GM19193 (cell line): ENCODE results near the gene KRTAP10-2.

Experiments used
- POLR2A ChIP-seq: IDR thresholded peaks from 4 replicates; pipeline ENCODE4 v1.6.1; 2011; ENCODE audit not compliant: insufficient read depth, insufficient read length; ENCODE audit errors: extremely low read depth

Gene KRTAP10-2

DNA sequence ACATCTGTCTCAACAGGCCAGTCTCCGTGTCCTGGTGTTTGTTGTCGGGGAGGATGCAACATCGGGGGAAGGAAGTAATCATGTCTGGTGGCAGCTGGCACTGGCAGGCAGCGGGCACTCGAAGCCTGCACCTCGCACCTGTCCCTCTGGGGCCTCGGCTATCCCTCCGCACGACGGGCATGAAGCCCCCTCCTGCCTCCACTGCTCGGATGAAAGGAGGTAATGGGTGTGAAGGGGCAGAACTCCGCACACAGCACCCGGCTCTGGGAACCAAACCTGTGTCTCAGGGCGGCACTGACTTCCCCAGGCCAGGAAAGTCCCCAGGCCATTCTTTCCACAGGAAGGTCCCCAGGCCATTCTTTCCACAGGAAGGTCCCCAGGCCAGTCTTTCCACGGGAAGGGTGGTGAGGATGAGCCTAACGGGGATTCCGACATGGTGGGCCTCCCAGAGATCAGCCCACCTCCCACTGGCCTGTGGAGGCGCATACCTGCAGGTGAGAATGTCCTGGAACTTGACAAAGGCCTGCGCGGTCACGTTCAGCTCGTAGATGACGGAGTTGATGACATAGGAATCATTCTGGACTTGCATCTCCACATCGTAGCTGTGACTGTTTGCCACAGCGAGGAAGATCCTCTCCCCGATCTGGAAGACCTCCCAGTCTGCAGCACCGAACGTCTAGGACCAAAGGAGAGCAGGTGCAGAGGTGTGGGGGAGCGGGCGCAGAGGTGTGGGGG, 42.4 kb downstream of the KRTAP10-2 start:
- TF ChIP-seq POLR2A: no peak

- TF ChIP-seq POLR2A: no peak
These were observed 42.9 kb downstream of the KRTAP10-2 start for GRCh38 chr21:44508426-44508710.

DNA sequence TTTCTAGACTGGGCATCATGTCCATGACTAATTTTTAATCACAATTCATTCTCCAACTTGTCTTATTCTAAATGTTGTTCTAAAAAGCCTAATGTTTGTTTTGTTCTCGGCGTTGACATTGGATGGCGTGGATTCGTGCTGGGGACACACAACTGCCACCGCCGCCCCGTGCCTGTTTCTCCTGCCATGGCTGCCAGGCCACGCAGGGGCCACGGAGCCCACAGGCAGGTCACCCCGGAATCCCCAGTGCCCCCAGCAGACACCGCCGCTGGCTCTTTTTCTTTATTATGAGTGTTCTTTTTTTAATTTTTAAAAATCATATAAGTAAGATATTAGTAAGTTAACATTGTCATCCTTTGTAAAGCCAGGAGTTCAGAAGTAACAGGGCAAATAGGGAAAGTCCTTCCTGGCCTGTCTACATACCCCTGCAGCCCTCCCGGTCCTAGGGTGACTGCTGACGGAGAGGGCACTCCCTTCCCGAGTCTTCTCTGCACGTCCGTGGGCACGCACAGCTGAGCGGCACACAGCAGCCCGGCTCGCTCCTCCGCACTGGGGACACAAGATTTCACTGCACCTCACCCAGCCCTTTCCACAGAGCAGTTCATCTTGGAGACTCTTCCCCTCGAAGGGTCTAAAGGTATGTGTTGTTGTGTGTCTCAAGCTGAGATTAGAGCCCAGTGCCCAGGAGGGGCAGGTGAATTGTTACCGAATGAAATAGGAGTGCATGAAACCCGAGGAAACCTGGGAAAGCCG, 43.5 kb downstream of the KRTAP10-2 start:
- TF ChIP-seq POLR2A: no peak

GRCh38 chr21:44506279-44507255, 44.7 kb downstream of the KRTAP10-2 start:
- no peak for TF ChIP-seq POLR2A

GRCh38 chr21:44505673-44506278, 45.5 kb downstream of the KRTAP10-2 start:
- no peak for TF ChIP-seq POLR2A

DNA sequence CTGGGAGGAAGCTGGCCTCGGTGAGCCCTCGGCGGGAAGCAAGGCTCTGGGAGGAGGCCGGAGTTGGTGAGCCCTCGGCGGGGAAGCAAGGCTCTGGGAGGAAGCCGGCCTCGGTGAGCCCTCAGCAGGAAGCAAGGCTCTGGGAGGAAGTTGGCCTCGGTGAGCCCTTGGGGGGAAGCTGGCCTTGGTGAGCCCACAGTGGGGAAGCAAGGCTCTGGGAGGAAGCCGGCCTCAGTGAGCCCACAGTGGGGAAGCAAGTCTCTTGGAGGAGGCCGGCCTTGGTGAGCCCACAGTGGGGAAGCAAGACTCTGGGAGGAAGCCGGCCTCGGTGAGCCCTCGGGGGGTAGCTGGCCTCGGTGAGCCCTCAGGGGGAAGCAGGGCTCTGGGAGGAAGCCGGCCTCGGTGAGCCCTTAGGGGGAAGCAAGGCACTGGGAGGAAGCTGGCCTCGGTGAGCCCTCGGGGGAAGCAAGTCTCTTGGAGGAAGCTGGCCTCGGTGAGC, 47.4 kb downstream of the KRTAP10-2 start:
- no peak for TF ChIP-seq POLR2A

DNA sequence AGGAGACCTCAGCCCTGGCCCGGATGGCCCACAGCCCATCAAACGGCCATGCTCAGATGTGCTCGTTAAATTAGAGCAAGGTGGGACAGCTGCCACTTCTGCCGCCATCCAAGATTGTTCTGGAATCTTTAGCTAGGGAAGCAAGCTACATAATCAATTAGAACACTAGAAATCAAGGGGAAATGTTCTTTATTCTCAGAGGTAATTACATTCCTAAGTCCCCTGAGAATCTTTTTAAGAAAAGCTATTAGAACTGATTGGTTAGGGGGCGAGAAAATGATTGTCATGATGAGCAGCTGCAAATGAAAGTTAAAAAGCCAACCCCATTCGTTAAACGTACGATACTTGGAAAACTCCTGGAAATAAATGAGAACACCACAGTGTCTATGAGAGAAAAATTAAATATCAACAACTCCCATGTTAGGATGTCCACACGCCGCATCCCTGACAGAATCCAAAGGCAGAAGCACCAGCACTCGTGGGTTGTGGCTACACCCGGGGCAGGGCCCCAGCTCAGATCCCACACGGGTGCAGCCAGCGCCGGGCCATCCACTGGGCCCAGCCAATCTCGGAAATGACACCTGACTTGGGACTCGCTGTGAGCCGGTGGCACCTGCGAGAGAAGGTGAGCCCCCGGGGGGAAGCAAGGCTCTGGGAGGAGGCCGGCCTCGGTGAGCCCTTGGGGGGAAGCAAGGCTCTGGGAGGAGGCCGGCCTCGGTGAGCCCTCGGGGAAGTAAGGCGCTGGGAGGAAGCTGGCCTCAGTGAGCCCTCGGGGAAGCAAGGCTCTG, 48.9 kb downstream of the KRTAP10-2 start:
- no peak for TF ChIP-seq POLR2A
